Urothelium cell line (cell line): ENCODE results near the gene ARHGAP8.

ENCODE experiments used
- DNase-seq: peaks from one replicate; pipeline ENCODE4 v3.0.0; 2011; ENCODE audit warnings: low spot score, mixed read lengths
- FAIRE-seq: peaks from 2 replicates; lab custom pipeline; 2011; peaks lifted over from hg19 to GRCh38; lab: Jason Lieb, UNC

Gene ARHGAP8

DNA sequence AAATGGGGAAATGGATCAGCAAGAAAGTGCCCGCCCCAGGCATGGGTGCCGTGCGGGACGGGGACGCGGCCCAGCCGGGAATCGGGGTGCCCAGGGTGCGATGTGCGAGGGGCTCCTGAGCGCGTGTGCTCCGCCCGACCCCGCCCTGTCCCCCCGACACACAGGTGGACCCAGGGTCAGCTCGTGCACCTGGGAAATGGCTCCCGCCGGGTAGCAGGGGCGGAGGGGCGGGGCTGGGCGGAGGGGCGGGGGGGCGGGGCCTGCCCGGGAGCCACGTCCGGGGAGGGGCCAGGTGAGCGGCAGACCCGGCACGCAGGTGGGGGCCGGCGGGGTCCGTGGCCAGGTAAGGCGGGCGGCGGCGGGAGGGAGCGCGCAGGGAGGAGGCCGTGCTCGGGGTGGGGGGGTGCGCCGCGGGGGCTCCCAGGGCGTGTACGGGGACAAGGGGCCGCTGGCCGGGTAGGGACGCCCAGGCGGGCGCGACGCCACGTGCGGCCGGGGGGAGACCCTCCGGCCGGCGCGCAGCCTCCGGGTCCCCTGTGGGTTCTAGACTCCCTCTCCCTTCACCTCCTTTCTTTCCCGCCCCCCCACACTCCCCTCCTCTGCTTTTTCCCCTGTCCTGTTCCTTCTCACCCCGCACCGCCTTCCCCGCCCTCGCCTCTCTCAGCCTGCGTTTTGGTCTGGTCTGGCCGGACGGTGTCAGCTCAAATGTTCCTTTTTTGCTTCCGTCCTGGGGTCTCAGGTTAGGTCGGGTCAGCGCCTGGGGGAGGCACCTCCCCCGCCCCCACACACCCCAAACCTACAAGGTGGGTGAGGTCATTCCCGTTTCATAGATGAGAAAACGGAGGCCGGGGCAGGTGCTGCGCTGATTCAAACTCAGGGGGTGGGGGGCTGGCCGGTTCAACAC is at the start of gene ARHGAP8:
ARHGAP8 (plus strand) TSS at position 291 of the 904 bp plus-strand sequence. CDS start 33,953 bp downstream, outside the sequence.
- DNase-seq (no peak), FAIRE-seq (no peak)

DNA sequence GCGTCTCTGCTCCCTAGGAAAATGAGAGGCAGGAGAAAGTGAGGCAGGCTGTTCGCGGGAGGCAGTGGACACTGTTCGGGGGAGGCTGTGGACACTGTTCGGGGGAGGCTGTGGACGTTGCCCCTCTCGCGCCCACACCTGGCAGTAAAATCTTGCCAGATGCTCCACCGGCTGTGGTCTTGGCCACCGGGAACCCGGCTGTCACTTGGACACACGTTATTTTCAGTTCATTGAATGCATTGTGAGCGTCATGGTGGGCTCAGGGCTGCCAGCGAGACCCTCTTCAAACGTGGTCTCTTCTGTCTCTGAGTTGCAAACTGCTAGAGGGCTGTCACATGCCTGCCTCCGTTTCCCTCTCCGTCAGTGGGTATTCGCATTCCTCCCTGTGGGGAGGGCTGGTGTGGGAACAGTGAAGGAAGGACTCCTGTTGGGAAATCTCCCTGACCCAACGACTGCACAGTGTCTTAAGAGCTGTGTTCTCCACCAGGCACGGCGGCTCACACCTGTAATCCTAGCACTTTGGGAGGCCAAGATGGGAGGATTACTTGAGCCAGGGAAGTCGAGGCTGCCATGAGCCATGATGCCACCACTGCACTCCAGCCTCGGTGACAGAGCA is 49.0 kb upstream of the ARHGAP8 start:
- DNase-seq (no peak), FAIRE-seq (peak; percentile 56)

DNA sequence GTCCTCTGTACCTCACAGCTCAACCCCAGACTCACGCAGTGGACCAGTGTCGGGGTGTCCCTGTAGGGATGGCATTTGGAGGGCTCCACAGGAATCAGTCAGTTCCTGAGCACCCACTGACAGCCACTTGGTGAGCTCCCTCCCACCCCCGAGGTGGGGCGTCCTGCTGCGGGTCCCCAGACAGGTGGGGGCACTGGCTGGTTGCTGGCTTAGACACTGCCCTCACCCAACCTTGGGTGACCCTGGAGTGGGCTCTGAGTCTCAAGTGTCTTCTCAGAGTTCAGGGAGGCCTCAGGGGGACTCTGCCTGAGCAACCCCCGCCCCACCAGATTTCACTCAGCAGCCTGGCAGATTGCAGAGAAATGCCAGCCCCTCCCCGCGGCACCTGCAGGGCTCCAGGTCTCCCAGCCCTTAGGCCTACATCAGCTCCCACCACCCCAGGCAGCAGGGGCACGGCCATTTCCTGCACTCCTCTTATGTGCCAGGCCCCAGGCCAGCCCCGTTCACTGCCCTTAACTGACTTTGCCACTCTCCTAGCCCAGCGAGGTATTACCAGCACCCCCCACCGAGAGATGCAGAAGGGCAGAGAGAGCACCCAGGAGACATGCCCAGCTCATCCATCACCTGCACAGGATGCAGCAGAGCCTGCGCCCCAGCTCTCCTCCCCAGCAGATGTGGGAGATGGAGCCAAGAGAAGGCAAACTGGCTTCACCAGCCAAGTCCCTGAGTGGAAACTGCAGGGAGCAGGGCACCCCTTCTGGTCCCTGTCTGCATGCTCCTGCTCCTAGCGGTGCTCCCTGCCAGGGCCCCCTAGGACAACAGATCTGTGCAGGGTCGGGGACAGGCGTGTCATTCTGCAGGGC is 48.0 kb upstream of the ARHGAP8 start:
- peak; percentile 53 for FAIRE-seq
- no peak for DNase-seq

DNA sequence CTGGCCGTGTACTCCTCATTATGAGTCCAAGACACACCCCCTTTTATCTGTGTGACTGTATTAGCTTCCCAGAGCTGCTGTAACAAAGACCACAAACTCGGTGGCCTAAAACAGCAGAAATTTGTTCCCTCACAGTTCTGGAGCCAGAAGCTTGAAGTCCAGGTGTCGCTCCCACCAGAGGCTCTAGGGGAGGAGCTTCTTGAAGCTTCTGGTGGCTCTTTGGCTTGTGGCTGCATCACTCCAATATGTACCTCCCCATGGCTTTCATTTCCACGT is 47.4 kb upstream of the ARHGAP8 start:
- DNase-seq (no peak), FAIRE-seq (no peak)

DNA sequence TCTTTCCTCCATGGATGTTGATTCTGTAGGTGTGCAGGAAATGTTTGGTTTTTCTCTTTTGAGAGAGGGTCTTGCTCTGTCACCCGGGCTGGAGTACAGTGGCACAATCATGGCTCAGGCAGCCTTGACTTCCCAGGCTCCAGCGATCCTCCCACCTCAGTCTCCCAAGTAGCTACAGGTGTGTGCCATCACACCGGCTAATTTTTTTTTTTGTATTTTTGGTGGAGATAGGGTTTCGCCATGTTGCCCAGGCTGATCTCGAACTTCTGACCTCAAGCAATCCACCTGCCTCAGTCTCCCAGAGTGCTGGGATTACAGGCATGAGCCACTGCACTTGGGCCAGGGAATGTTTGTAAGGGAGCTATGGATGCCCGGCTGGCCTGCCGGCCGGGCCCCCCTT is 45.9 kb upstream of the ARHGAP8 start:
- FAIRE-seq (no peak), DNase-seq (no peak)

GRCh38 chr22:44707178-44707577 is 45.2 kb upstream of the ARHGAP8 start:
- no peak for FAIRE-seq

DNA sequence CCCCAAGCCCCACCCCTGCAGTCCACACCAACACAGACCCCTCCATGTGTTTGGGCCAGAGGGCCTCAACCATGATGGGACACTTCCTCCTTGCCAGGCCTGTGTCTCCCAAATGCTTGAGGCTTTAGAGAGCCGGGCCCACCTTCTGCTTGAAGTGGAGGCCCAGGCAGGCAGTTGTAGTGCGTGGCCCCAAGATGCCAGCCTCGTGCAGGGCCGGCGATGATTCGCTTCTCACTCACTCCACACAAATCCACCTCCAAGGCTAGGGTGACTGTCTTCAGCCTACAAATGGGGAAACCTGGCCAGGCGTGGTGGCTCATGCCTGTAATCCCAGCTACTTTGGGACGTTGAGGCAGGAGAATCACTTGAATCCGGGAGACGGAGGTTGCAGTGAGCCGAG is 44.6 kb upstream of the ARHGAP8 start:
- FAIRE-seq (no peak), DNase-seq (no peak)

More at GRCh38 chr22:44707178-44707577, 45.2 kb upstream of the ARHGAP8 start:
- DNase-seq = no peak

DNA sequence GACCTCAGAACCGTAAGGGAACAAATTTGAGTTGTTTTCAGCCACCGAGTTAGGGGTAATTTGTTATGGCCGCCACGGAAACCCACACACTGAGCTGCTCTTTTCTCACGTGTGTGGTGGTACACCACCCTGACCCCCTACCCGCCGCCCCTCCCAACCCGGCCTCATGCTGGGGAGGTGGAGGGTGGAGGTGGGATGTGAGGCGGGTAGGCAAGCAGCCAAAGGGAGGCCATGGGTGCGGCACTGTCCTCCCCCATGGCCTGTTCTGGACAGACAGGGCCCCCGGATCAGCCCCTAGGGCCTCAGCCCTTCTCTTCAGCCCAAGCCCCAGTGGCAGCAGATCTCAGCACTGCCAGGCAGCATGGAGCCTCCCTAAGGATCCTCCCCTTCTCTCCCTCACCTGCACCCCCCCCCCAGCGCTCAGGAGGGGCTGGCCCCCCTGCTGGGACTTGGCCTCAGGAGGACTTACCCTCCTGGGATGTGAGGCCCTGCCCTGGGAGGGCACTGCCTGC is 42.4 kb upstream of the ARHGAP8 start:
- DNase-seq (no peak), FAIRE-seq (no peak)

- DNase-seq (no peak), FAIRE-seq (no peak)
Observed at GRCh38 chr22:44710474-44711240, 41.7 kb upstream of the ARHGAP8 start.

DNA sequence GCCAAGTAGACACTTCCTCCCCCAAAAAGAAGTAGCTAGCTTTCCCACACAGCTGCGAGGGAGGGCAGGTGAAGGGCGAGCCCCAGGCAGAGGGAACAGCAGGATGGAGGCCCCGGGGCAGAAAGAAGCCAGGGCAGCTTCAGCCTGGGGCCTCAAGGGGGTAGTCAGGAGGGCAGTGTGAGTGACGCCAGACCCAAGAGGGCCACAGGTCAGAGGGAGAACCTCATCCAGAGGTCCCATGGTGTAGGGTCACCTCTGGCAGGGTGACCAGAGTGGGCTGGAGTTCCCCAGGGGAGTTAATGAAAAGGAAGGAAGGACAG is 41.2 kb upstream of the ARHGAP8 start:
- no peak for FAIRE-seq

DNA sequence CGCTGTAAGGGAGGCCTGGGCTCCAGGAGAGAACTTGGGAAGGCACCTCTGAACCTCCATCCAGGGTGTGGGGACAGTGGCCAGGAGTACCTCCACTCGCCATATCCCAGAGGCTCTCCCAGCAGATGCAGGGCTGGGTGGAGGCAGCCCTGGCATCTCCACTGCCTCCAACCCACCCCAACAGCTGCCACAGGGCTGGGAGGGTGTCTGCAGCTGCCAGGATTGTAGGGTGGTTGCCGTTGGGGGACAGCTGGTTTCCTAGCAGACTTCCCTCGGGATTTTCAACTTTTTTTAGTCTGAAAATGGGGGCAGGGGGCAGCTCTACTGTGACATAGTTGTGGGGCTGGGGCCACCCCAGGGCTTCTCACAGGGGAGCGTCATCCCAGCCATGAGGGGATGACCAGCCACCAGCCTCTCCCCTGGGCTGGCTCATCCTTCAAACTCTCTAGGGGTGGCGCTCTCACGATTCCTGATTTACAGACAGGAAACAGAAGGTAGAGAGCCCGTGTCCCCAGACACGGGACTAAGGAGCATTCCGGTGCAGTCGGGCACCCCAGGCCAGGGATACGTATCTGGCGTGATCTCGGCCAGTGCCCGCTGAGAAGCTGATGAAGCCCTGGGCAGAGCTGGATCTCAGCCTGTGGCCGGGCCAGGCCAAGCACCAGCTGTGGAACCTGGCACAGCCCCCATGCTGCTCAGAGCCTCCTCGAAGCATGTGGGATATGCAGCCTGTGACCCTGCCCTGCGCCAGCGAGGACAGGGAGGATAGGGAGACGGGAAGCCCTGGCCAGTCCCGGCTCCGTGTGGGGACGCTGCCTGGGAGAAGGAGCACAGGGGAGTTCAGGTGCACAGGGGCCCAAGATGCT is 40.5 kb upstream of the ARHGAP8 start:
- FAIRE-seq = no peak
- no peak for DNase-seq

More for the DNA sequence above, 41.2 kb upstream of the ARHGAP8 start:
- DNase-seq = no peak

DNA sequence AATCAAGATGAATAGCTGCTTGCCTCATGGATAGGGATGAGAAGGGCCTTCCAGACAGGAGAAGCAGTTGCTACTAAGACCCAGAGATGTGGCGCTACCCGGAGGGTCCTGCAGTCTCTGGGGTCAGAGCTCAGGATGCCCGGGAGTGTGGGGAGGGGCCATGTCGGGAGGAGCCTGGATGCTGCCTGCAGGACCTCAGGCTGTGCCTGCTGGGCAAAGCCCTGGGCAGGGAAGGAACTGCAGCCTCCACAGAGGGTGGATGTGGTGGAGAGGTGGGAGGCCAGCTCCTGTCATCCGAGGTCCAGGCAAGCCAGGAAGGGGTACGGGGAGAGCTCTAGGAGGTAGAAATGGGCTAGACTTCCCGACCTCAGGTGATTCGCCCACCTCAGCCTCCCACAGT is 39.4 kb upstream of the ARHGAP8 start:
- FAIRE-seq = no peak
- DNase-seq = no peak

DNA sequence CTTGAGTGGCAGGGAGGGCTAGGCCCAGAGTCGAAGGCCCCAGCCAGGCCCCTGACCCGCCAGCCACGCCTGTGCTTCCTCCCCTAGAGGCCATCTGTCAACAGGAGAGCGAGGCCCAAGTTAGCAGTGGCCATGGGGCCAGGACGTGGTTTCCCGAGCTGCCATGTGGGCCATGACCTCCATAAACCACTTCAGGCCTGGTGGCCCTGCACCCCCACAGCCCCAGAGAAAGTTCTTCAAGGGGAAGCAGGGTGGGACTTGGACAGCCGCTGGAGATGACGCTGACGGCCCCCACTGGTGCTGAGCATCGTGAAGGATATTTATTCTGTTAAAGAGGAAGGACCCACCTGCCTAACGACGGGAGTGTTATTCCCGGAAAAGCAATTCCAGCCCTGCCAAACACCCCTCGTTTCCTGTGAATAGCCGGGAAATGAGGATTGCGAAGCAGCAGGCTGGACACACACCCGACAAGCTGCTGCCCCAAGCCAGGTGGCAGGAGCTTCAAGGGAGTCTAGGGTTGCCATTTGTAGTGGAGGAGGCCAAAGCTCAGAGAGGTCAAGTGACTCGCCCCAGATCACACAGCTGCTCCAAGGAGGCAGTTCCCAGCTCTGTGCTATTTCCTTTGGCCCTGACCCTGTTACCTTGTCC is 37.5 kb upstream of the ARHGAP8 start:
- FAIRE-seq (no peak), DNase-seq (no peak)

- no peak for FAIRE-seq
- DNase-seq = no peak
Observed at GRCh38 chr22:44718418-44718817, 34.0 kb upstream of the ARHGAP8 start.

- no peak for DNase-seq
- FAIRE-seq = no peak
Observed at GRCh38 chr22:44719586-44720368, 32.6 kb upstream of the ARHGAP8 start.

GRCh38 chr22:44721213-44721612 is 31.2 kb upstream of the ARHGAP8 start:
- no peak for FAIRE-seq
- no peak for DNase-seq

DNA sequence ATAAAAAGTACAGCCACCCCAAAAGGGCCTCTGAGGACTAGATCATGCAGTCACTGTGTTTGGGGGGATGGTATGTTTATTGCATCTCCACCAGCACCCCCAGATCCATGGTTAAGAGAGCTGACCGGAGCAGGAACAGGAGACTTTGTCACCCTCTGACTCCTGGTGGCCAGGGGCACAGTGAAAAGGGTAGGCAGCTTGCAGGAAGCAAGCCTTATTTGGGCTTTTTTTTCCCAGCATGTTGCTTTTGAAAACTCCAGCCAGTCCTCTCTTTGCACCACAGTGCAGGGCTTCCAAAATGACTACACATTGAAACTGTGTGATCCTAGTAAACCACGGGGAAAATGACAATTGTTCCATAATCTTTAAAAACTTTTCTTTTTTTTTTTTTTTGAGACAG is 29.8 kb upstream of the ARHGAP8 start:
- FAIRE-seq (no peak), DNase-seq (no peak)

DNA sequence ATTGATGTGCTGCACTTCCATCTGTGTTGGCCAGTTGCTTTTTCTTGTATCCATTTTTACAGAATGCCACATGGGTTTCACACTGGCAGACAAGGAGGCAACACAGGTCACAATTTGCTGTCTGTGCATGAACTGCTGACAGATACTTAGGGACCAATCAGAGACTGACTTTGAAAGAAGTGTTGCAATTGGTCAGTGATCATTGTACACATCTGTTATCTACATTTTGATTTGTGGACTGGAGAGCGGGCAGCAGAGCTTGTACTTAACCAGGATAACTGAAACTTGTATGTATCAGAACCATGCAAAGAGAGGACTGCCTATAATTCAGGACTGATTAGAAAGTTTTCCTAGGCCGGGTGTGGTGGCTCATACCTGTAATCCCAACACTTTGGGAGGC is 28.6 kb upstream of the ARHGAP8 start:
- DNase-seq (no peak), FAIRE-seq (no peak)
